GM12878 (cell line): ENCODE data around the gene HSD17B14. TPM values are rescaled to one million over a fixed set of nuclear protein-coding genes. Genes with fewer than 3 reads are reported as not detected.

ENCODE experiments used
- ATAC-seq: fragments of 200-7000 bp; cut with Tn5 transposase; 3 replicates; pipeline ENCODE4 v1.9.1; 2020; ENCODE audit warnings: mild to moderate bottlenecking, moderate library complexity
- BruUV-seq: library from RNA; stranded (reverse); fragments of 400-500 nt; replicated peaks from 2 replicates; lab custom pipeline; 2021; lab: Mats Ljungman, UMichigan
- CTCF ChIA-PET: fragments of 300-600 bp; sonication (Branson Sonifier 250); formaldehyde crosslinking; extraction: SDS; loops from one replicate; lab custom pipeline; 2021; ENCODE audit warnings: inconsistent platforms; lab: Yijun Ruan, JAX
- POLR2A ChIA-PET: fragments of 350-600 bp; formaldehyde crosslinking; extraction: SDS; loops from one replicate; lab custom pipeline; 2021; ENCODE audit warnings: inconsistent platforms; lab: Charles Lee
- RAD21 ChIA-PET: fragments of 300-600 bp; sonication (Branson Sonifier 250); formaldehyde crosslinking; loops from one replicate; lab custom pipeline; 2023; ENCODE audit warnings: antibody characterized with exemption; ENCODE audit not compliant: unreplicated experiment; lab: Charles Lee
- SMC1A ChIA-PET: fragments of 300-600 bp; sonication (Branson Sonifier 250); formaldehyde crosslinking; loops from one replicate; lab custom pipeline; 2023; ENCODE audit not compliant: unreplicated experiment, uncharacterized antibody; lab: Charles Lee
- DNase-seq: peaks from one replicate; pipeline ENCODE4 v3.0.0-alpha.2; 2011; ENCODE audit warnings: low read depth, low spot score
- FAIRE-seq: peaks from 3 replicates; lab custom pipeline; 2011; peaks lifted over from hg19 to GRCh38; lab: Jason Lieb, UNC
- H2AFZ ChIP-seq: 2 replicates; pipeline ENCODE4 v1.6.0; 2011; ENCODE audit warnings: low read depth, low read length, control low read depth; ENCODE audit not compliant: control insufficient read depth
- H3K27ac ChIP-seq: 2 replicates; pipeline ENCODE4 v1.5.1; 2011; ENCODE audit warnings: control low read depth; ENCODE audit not compliant: control insufficient read depth, insufficient read depth
- H3K27me3 ChIP-seq, 2 experiments: replicated peaks in 1 of 2; 2 replicates each; pipeline versions ENCODE4 v1.6.0 to v1.6.1; 2011; ENCODE audit warnings: low read length in 1 of 2; ENCODE audit not compliant: control insufficient read depth in 2 of 2, insufficient read depth in 2 of 2
- H3K36me3 ChIP-seq, 2 experiments: 2 replicates each; pipeline ENCODE4 v1.5.1; 2011; ENCODE audit warnings: low read length in 1 of 2; ENCODE audit not compliant: control insufficient read depth in 2 of 2, insufficient read depth in 2 of 2
- H3K4me1 ChIP-seq: 2 replicates; pipeline ENCODE4 v1.6.1; 2011; ENCODE audit warnings: mild to moderate bottlenecking, low read length, moderate library complexity, mixed read lengths; ENCODE audit not compliant: control insufficient read depth, insufficient read depth
- H3K4me2 ChIP-seq: 2 replicates; pipeline ENCODE4 v1.6.0; 2011; ENCODE audit warnings: control low read depth; ENCODE audit not compliant: control insufficient read depth, insufficient read depth
- H3K4me3 ChIP-seq: fragments of 200-600 bp; sonication (generic); 2 replicates; pipeline ENCODE4 v1.5.1; 2016
- H3K79me2 ChIP-seq: 2 replicates; pipeline ENCODE4 v1.6.0; 2011; ENCODE audit warnings: low read length; ENCODE audit not compliant: control insufficient read depth, insufficient read depth
- H3K9ac ChIP-seq: 2 replicates; pipeline ENCODE4 v1.8.0; 2011; ENCODE audit warnings: low read length, control low read depth, mixed read lengths; ENCODE audit not compliant: control insufficient read depth, insufficient read depth
- H3K9me3 ChIP-seq: replicated peaks from 3 replicates; pipeline ENCODE4 v1.5.1; 2011; ENCODE audit warnings: mild to moderate bottlenecking, low read length; ENCODE audit not compliant: control insufficient read depth, insufficient read depth
- H4K20me1 ChIP-seq: 2 replicates; pipeline ENCODE4 v1.6.0; 2011; ENCODE audit not compliant: control insufficient read depth, insufficient read depth
- CREB1 ChIP-seq: IDR thresholded peaks from 2 replicates; pipeline ENCODE4 v1.6.1; 2012; ENCODE audit warnings: low read depth, mild to moderate bottlenecking, inconsistent platforms
- HDGF ChIP-seq: fragments of 450-650 bp; IDR thresholded peaks from 2 replicates; pipeline ENCODE4 v1.6.1; 2016; ENCODE audit warnings: antibody characterized with exemption
- MTA2 ChIP-seq: fragments of 450-650 bp; IDR thresholded peaks from 2 replicates; pipeline ENCODE4 v1.6.1; 2016; ENCODE audit warnings: low read depth, mild to moderate bottlenecking, moderate library complexity
- POLR2A ChIP-seq: IDR thresholded peaks from 2 replicates; pipeline ENCODE4 v1.6.1; 2011; ENCODE audit warnings: low read depth, mild to moderate bottlenecking, low read length
- SP1 ChIP-seq: IDR thresholded peaks from one replicate; pipeline ENCODE4 v1.6.1; 2011; ENCODE audit warnings: low read depth, low read length
- ZNF384 ChIP-seq: IDR thresholded peaks from 2 replicates; pipeline ENCODE4 v1.6.1; 2012; ENCODE audit warnings: low read depth, mild to moderate bottlenecking, low read length, improper control_type of control experiment, borderline replicate concordance
- WGBS: methylation state at CpG from one replicate; pipeline ENCODE4 v1.1.6; 2016; ENCODE audit warnings: low lambda C conversion rate; ENCODE audit not compliant: insufficient replicate concordance, insufficient coverage; ENCODE audit errors: missing lambda C conversion rate; 5-methylcytosine and 5-hydroxymethylcytosine counted together
- in situ Hi-C: fragments of 300-500 bp; cut with MboI; formaldehyde crosslinking; loops from 9 replicates; pipeline ENCODE4 v1.14.3; 2018; ENCODE audit warnings: mixed read lengths
- intact Hi-C: fragments of 100-400 bp; cut with micrococcal nuclease; formaldehyde crosslinking; loops from one replicate; pipeline ENCODE4 v1.14.2; 2022; ENCODE audit not compliant: unreplicated experiment
- polyA plus RNA-seq, 11 experiments: library from polyadenylated mRNA; depleted of rRNA in 4 of 11; unstranded in 6 of 11; stranded (reverse) in 5 of 11; fragments of >200 nt; fragmentation: Nextera tagmentation in 4 of 11; fragmentation: Illumina TruSeq in 1 of 11; extraction: Ambion mirVana in 4 of 11; extraction: Trizol in 1 of 11; gene quantifications; 1 replicate in 1 of 11; 2 replicates in 10 of 11; pipeline versions ENCODE4 v1.2.1 to v1.2.3, GENCODE V29; 2011 to 2016; ENCODE audit warnings: inconsistent platforms in 2 of 11, missing spikeins in 2 of 11, low read depth in 1 of 11
- total RNA-seq, 4 experiments: library from RNA; depleted of rRNA in 3 of 4; stranded (reverse); fragments of >200 nt in 3 of 4; fragmentation: Illumina TruSeq in 1 of 4; extraction: Trizol in 1 of 4; gene quantifications; 2 replicates each; pipeline versions ENCODE4 v1.2.1 to v1.2.3, GENCODE V29; 2013 to 2021
- TF ChIP-seq, protein P1 (sequence below): IDR thresholded peaks from 2 replicates; pipeline ENCODE4 v1.6.1; 2012; ENCODE audit warnings: improper control_type of control experiment, low read depth, low read length; ENCODE audit not compliant: insufficient replicate concordance

HSD17B14 gene
- total and polyA plus RNA-seq, 10 of the 15 experiments (the other 5 are each of a cell fraction or from before 2014, with no cell fraction given): 0.21 to 4.1 (median 0.61) TPM

DNA sequence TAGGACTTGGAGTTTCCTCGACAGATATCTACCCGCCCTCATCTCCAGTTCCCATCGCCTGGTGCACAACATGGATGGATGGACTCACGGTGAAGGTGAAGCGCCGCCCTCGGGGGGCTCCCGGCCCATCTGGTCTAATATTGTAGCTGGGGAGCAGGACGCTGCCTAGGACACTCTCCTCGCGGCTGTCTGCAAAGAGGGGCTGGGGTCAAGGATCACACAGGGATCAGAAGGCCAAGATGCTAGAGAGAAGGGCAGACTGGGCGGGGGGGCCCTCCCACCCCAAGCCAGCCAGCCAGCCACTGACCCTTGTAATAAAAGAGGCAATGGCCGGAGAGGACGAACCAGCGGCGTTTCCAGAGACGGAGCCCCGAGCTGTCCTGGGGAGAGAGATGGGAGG, 25.0 kb upstream of the HSD17B14 start:
- no TSS peak for BruUV-seq
- ATAC-seq: no peak
- no peak overlapping the region for H2AFZ ChIP-seq
- no peak overlapping the region for H3K4me3 ChIP-seq
- no peak for TF ChIP-seq HDGF
- WGBS: 85% methylated on average over 15 of the region's 18 CpGs
- CTCF ChIA-PET: no interaction called here
- no peaks in the 10 kb centered on the region for H4K20me1 ChIP-seq
- in situ Hi-C loops: no loop called here
- peaks cover 7% of the 10 kb centered on the region for H3K4me1 ChIP-seq
- H3K27ac ChIP-seq: no peak overlapping the region
- no peak for DNase-seq
- H3K79me2 ChIP-seq: no peaks in the 10 kb centered on the region
- H3K9me3 ChIP-seq: no peaks in the 10 kb centered on the region
- no peak for FAIRE-seq
- SMC1A ChIA-PET: no interaction called here
- POLR2A ChIA-PET: interaction anchor here (0.6 kb wide), 1 partner anchor 50 kb away, joined by 4 read pairs; no protein-coding TSS in a partner anchor
- H3K4me2 ChIP-seq: no peak overlapping the region
- intact Hi-C loops: no loop called here
- RAD21 ChIA-PET: no interaction called here
- no peaks in the 10 kb centered on the region for H3K27me3 ChIP-seq
- no peaks in the 10 kb centered on the region for H3K36me3 ChIP-seq
- no peak overlapping the region for H3K9ac ChIP-seq

DNA sequence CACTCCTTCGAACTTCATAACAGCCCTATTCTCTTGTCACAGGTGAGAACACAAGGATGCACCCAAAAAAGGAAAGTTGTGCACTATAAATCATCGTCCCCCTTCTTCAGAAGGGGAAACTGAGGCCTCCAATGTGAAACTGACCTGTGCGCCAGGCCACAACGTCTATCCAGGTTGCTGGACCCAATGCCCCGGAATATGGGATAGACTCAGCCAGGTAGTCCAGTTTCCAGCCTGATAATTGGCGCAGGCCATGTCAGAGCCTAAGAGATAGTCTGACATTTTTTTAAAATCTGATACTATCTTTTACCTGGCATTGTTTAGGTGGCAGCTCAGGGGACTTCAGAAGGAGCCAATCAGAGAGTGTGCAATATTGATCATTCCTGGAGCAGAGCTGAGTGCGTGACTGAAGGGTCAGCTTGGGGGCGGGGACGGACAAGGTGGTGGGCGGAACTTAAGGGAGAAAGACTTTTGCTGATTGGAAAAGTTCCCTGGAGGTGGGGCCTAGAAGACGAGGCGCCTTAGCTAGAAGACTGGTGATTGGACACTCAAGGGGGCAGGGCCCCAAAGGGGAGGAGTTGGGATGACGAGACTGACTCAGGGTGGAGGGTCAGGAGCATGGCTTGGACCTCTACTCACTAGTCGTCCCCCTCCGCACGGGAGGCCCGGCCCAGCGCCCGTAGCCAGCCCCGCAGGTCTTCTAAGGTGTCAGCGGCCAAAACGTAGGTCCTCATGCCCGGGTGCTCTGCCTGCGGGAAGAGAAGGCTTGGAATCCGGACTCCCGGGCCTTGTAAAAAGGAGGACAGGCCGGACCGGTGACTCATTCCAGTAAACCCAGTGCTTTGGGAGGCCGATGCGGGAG, 23.7 kb upstream of the HSD17B14 start:
- SMC1A ChIA-PET: no interaction called here
- FAIRE-seq: peak; percentile 85
- Histone ChIP-seq H3K9ac (no peak overlapping the region), H3K27me3 (no peaks in the 10 kb centered on the region), H3K79me2 (no peaks in the 10 kb centered on the region), H3K4me2 (peak overlapping the region; percentile 82), H3K27ac (no peak overlapping the region), H4K20me1 (no peaks in the 10 kb centered on the region), H2AFZ (peak overlapping the region; percentile 91), H3K36me3 (no peaks in the 10 kb centered on the region), H3K9me3 (no peaks in the 10 kb centered on the region), H3K4me3 (peak overlapping the region; percentile 65; the same call in 1 of the 2 replicates), H3K4me1 (no peaks in the 10 kb centered on the region)
- peak; percentile 41 for ATAC-seq
- POLR2A ChIA-PET: interaction anchor here (0.6 to 1.1 kb wide), 3 partner anchors 42 to 133 kb away, joined by 3 to 4 read pairs (median 3); partner anchors contain the start of genes BAX, GYS1 and RUVBL2
- in situ Hi-C loops: no loop called here
- no peak for DNase-seq
- RAD21 ChIA-PET: no interaction called here
- intact Hi-C loops: no loop called here
- WGBS: 77% methylated on average over 29 of the region's 30 CpGs
- CTCF ChIA-PET: interaction anchor here (1.0 kb wide), 1 partner anchor 17 kb away, joined by 6 read pairs; no protein-coding TSS in a partner anchor
- TF ChIP-seq POLR2A (0 out of 2 replicates have a peak, but pooled peaks have one; percentile 30), ZNF384 (no peak), MTA2 (no peak), CREB1 (peak; percentile 48; the same call in 1 of the 2 replicates), SP1 (peak; percentile 15)
- TF ChIP-seq, protein P1, sequence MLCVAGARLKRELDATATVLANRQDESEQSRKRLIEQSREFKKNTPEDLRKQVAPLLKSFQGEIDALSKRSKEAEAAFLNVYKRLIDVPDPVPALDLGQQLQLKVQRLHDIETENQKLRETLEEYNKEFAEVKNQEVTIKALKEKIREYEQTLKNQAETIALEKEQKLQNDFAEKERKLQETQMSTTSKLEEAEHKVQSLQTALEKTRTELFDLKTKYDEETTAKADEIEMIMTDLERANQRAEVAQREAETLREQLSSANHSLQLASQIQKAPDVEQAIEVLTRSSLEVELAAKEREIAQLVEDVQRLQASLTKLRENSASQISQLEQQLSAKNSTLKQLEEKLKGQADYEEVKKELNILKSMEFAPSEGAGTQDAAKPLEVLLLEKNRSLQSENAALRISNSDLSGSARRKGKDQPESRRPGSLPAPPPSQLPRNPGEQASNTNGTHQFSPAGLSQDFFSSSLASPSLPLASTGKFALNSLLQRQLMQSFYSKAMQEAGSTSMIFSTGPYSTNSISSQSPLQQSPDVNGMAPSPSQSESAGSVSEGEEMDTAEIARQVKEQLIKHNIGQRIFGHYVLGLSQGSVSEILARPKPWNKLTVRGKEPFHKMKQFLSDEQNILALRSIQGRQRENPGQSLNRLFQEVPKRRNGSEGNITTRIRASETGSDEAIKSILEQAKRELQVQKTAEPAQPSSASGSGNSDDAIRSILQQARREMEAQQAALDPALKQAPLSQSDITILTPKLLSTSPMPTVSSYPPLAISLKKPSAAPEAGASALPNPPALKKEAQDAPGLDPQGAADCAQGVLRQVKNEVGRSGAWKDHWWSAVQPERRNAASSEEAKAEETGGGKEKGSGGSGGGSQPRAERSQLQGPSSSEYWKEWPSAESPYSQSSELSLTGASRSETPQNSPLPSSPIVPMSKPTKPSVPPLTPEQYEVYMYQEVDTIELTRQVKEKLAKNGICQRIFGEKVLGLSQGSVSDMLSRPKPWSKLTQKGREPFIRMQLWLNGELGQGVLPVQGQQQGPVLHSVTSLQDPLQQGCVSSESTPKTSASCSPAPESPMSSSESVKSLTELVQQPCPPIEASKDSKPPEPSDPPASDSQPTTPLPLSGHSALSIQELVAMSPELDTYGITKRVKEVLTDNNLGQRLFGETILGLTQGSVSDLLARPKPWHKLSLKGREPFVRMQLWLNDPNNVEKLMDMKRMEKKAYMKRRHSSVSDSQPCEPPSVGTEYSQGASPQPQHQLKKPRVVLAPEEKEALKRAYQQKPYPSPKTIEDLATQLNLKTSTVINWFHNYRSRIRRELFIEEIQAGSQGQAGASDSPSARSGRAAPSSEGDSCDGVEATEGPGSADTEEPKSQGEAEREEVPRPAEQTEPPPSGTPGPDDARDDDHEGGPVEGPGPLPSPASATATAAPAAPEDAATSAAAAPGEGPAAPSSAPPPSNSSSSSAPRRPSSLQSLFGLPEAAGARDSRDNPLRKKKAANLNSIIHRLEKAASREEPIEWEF: no peak
- no TSS peak for BruUV-seq
